PC-3 (cell line): Measurements from ENCODE around the gene OSMR. TPM values are rescaled to one million over a fixed set of nuclear protein-coding genes. Genes with fewer than 3 reads are reported as not detected.
A peak's percentile ranks its signal among the peaks of the same experiment; 100 is the strongest.

Experiments used
- ATAC-seq: fragments of 200-7000 bp; cut with Tn5 transposase; 2 replicates; pipeline ENCODE4 v1.9.1; 2020; ENCODE audit warnings: mild to moderate bottlenecking, moderate library complexity
- BruUV-seq: library from RNA; stranded (reverse); fragments of 400-500 nt; replicated peaks from 2 replicates; lab custom pipeline; 2021; lab: Mats Ljungman, UMichigan
- CTCF ChIA-PET: fragments of 300-600 bp; sonication (Branson Sonifier 250); formaldehyde crosslinking; loops from one replicate; lab custom pipeline; 2022; ENCODE audit warnings: antibody characterized with exemption; lab: Charles Lee
- POLR2A ChIA-PET: fragments of 300-600 bp; sonication (Branson Sonifier 250); formaldehyde crosslinking; loops from one replicate; lab custom pipeline; 2022; ENCODE audit warnings: antibody characterized with exemption; ENCODE audit not compliant: unreplicated experiment; lab: Charles Lee
- DNase-seq: peaks from one replicate; pipeline ENCODE4 v3.0.0-alpha.2; 2015
- H2AFZ ChIP-seq: fragments of 300-600 bp; sonication (generic); 2 replicates; pipeline ENCODE4 v1.6.0; 2016; ENCODE audit warnings: antibody characterized with exemption, low read length
- H3F3A ChIP-seq: fragments of 300-600 bp; sonication (generic); one replicate; pipeline ENCODE4 v1.6.0; 2017; ENCODE audit warnings: antibody characterized with exemption, low read length, control low read depth, mild to moderate bottlenecking; ENCODE audit not compliant: unreplicated experiment
- H3K27ac ChIP-seq: fragments of 300-600 bp; sonication (generic); 2 replicates; pipeline ENCODE4 v1.5.1; 2016; ENCODE audit warnings: mild to moderate bottlenecking, low read length
- H3K27me3 ChIP-seq: fragments of 300-600 bp; sonication (generic); 2 replicates; pipeline ENCODE4 v1.6.1; 2016; ENCODE audit warnings: low read length, mixed read lengths
- H3K36me3 ChIP-seq: fragments of 300-600 bp; sonication (generic); 2 replicates; pipeline ENCODE4 v1.6.1; 2016; ENCODE audit warnings: low read depth, mixed run types, low read length, mixed read lengths
- H3K4me1 ChIP-seq: fragments of 300-600 bp; sonication (generic); 2 replicates; pipeline ENCODE4 v1.5.1; 2016; ENCODE audit warnings: low read length; ENCODE audit not compliant: insufficient read depth
- H3K4me2 ChIP-seq: fragments of 300-600 bp; sonication (generic); 2 replicates; pipeline ENCODE4 v1.6.0; 2016; ENCODE audit warnings: low read length
- H3K4me3 ChIP-seq: fragments of 300-600 bp; sonication (generic); 2 replicates; pipeline ENCODE4 v1.5.1; 2016; ENCODE audit warnings: mild to moderate bottlenecking, low read length, mixed read lengths
- H3K79me2 ChIP-seq: fragments of 300-600 bp; sonication (generic); 2 replicates; pipeline ENCODE4 v1.6.1; 2017; ENCODE audit warnings: low read length, mixed read lengths
- H3K9ac ChIP-seq: fragments of 300-600 bp; sonication (generic); 2 replicates; pipeline ENCODE4 v1.6.0; 2016; ENCODE audit warnings: mild to moderate bottlenecking, low read length
- H3K9me2 ChIP-seq: fragments of 300-600 bp; sonication (generic); replicated peaks from 2 replicates; pipeline ENCODE4 v1.6.1; 2016; ENCODE audit warnings: mixed run types, low read length, mixed read lengths
- H3K9me3 ChIP-seq: fragments of 300-600 bp; sonication (generic); 2 replicates; pipeline ENCODE4 v1.6.1; 2016; ENCODE audit warnings: low read length, mixed read lengths
- H4K20me1 ChIP-seq: fragments of 300-600 bp; sonication (generic); 2 replicates; pipeline ENCODE4 v1.6.1; 2016; ENCODE audit warnings: low read length, mixed read lengths
- EZH2 ChIP-seq: fragments of 300-600 bp; sonication (generic); IDR thresholded peaks from one replicate; pipeline ENCODE4 v1.6.1; 2017; ENCODE audit warnings: antibody characterized with exemption, mild to moderate bottlenecking, low read length; ENCODE audit not compliant: unreplicated experiment
- EZH2phosphoT487 ChIP-seq: fragments of 300-600 bp; sonication (generic); IDR thresholded peaks from 2 replicates; pipeline ENCODE4 v1.6.1; 2018; ENCODE audit warnings: mild to moderate bottlenecking, antibody characterized with exemption, low read length, borderline replicate concordance
- intact Hi-C: fragments of 100-400 bp; cut with micrococcal nuclease; formaldehyde crosslinking; loops from 2 replicates; pipeline ENCODE4 v1.9.0; 2023
- total RNA-seq: library from RNA; depleted of rRNA; stranded (reverse); fragments of >200 nt; gene quantifications from 2 replicates; pipeline ENCODE4 v1.2.3, GENCODE V29; 2014
- TF ChIP-seq, protein P1 (sequence below): fragments of 300-600 bp; sonication (generic); conservative IDR thresholded peaks from 2 replicates; pipeline ENCODE4 v1.5.1; 2017; ENCODE audit warnings: antibody characterized with exemption, low read depth, mild to moderate bottlenecking, low read length

The OSMR gene
- total RNA-seq, 1 experiment from 2014 or later = 13.7 TPM

DNA sequence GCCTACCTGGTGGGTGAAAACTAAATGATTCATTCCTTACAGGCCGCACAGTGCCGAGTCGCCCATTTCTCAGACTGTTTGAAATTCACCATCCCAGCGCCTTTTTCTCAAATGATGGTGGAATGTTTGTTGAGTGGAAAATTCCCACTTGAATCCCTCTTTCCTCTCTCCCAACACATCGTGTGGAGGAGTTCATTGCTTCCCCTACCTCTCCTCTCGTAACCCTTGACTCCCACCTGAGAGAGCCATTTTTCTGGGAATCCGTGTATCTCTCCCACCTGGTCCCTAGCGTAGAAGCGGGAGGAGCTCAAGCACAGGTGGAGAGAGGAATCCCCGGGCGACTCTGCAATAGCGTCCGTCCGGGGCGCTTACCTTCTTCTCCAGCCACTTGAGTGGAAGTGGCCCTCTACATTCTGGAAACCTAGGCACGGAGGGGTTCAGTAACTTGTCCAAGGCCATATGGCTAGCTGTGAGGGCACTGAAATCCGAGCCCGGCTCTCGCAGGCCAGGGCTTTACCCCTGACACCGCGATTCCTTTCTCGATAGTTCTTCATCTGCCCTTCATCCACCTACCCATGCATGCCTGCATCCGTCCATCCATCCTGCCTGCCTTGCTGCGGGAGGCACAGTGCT is 683 bp downstream of the OSMR start:
- ATAC-seq (no peak), DNase-seq (no peak)
- TSS peak; percentile 39 for BruUV-seq

GRCh38 chr5:38847559-38848347 is 1.9 kb downstream of the OSMR start:
- Histone ChIP-seq H3F3A (no peaks in the 10 kb centered on the region), H3K9me2 (no peaks in the 10 kb centered on the region), H3K36me3 (peaks cover 22% of the 10 kb centered on the region), H3K27ac (no peak overlapping the region), H3K9me3 (0 out of 2 replicates have a peak, but pooled peaks cover 4% of the 10 kb centered on the region), H3K9ac (no peak overlapping the region), H4K20me1 (0 out of 2 replicates have a peak, but pooled peaks cover 5% of the 10 kb centered on the region), H2AFZ (no peak overlapping the region), H3K4me3 (peak overlapping the region; percentile 89), H3K79me2 (peaks cover 75% of the 10 kb centered on the region), H3K27me3 (no peaks in the 10 kb centered on the region), H3K4me2 (peak overlapping the region; percentile 96), H3K4me1 (peaks cover 28% of the 10 kb centered on the region)
- intact Hi-C loops = loop anchor here (5.0 kb wide), 1 partner anchor 75 kb away; no protein-coding TSS in a partner anchor
- TF ChIP-seq EZH2phosphoT487 = no peak
- TF ChIP-seq, protein P1, sequence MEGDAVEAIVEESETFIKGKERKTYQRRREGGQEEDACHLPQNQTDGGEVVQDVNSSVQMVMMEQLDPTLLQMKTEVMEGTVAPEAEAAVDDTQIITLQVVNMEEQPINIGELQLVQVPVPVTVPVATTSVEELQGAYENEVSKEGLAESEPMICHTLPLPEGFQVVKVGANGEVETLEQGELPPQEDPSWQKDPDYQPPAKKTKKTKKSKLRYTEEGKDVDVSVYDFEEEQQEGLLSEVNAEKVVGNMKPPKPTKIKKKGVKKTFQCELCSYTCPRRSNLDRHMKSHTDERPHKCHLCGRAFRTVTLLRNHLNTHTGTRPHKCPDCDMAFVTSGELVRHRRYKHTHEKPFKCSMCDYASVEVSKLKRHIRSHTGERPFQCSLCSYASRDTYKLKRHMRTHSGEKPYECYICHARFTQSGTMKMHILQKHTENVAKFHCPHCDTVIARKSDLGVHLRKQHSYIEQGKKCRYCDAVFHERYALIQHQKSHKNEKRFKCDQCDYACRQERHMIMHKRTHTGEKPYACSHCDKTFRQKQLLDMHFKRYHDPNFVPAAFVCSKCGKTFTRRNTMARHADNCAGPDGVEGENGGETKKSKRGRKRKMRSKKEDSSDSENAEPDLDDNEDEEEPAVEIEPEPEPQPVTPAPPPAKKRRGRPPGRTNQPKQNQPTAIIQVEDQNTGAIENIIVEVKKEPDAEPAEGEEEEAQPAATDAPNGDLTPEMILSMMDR = no peak
- TF ChIP-seq EZH2 = no peak
- BruUV-seq = no TSS peak
- ChIA-PET CTCF (interaction anchor here (1.1 to 1.2 kb wide), 2 partner anchors 74 to 406 kb away, joined by 4 read pairs; no protein-coding TSS in a partner anchor), POLR2A (no interaction called here)
- DNase-seq = peak; percentile 41
- no peak for ATAC-seq

More for the DNA sequence above, 683 bp downstream of the OSMR start:
- peaks cover 28% of the 10 kb centered on the region for H3K4me1 ChIP-seq
- TF ChIP-seq, protein P1 = no peak
- TF ChIP-seq EZH2 (no peak), EZH2phosphoT487 (no peak)
- ChIA-PET CTCF (interaction anchor here (1.2 kb wide), 1 partner anchor 404 kb away, joined by 4 read pairs; no protein-coding TSS in a partner anchor), POLR2A (no interaction called here)
- H3K4me3 ChIP-seq = peak overlapping the region; percentile 89
- H4K20me1 ChIP-seq = 0 out of 2 replicates have a peak, but pooled peaks cover 5% of the 10 kb centered on the region
- no peaks in the 10 kb centered on the region for H3F3A ChIP-seq
- peak overlapping the region; percentile 87 for H3K27ac ChIP-seq
- H3K79me2 ChIP-seq = peaks cover 70% of the 10 kb centered on the region
- no peaks in the 10 kb centered on the region for H3K27me3 ChIP-seq
- peak overlapping the region; percentile 96 for H3K4me2 ChIP-seq
- H3K9ac ChIP-seq = peak overlapping the region; percentile 89
- H2AFZ ChIP-seq = peak overlapping the region; percentile 97
- no peaks in the 10 kb centered on the region for H3K9me2 ChIP-seq
- intact Hi-C loops = loop anchor here (5.0 kb wide), 1 partner anchor 76 kb away; no protein-coding TSS in a partner anchor
- H3K36me3 ChIP-seq = peaks cover 15% of the 10 kb centered on the region
- 0 out of 2 replicates have a peak, but pooled peaks cover 4% of the 10 kb centered on the region for H3K9me3 ChIP-seq
